PC-3 (cell line): ENCODE measurements around the gene DLG1. TPM values are rescaled to one million over a fixed set of nuclear protein-coding genes. Genes with fewer than 3 reads are reported as not detected.

Experiments
- ATAC-seq: fragments of 200-7000 bp; cut with Tn5 transposase; 2 replicates; pipeline ENCODE4 v1.9.1; 2020; ENCODE audit warnings: mild to moderate bottlenecking, moderate library complexity
- BruUV-seq: library from RNA; stranded (reverse); fragments of 400-500 nt; replicated peaks from 2 replicates; lab custom pipeline; 2021; lab: Mats Ljungman, UMichigan
- CTCF ChIA-PET: fragments of 300-600 bp; sonication (Branson Sonifier 250); formaldehyde crosslinking; loops from one replicate; lab custom pipeline; 2022; ENCODE audit warnings: antibody characterized with exemption; lab: Charles Lee
- POLR2A ChIA-PET: fragments of 300-600 bp; sonication (Branson Sonifier 250); formaldehyde crosslinking; loops from one replicate; lab custom pipeline; 2022; ENCODE audit warnings: antibody characterized with exemption; ENCODE audit not compliant: unreplicated experiment; lab: Charles Lee
- DNase-seq: peaks from one replicate; pipeline ENCODE4 v3.0.0-alpha.2; 2015
- H2AFZ ChIP-seq: fragments of 300-600 bp; sonication (generic); 2 replicates; pipeline ENCODE4 v1.6.0; 2016; ENCODE audit warnings: antibody characterized with exemption, low read length
- H3F3A ChIP-seq: fragments of 300-600 bp; sonication (generic); one replicate; pipeline ENCODE4 v1.6.0; 2017; ENCODE audit warnings: antibody characterized with exemption, low read length, control low read depth, mild to moderate bottlenecking; ENCODE audit not compliant: unreplicated experiment
- H3K27ac ChIP-seq: fragments of 300-600 bp; sonication (generic); 2 replicates; pipeline ENCODE4 v1.5.1; 2016; ENCODE audit warnings: mild to moderate bottlenecking, low read length
- H3K27me3 ChIP-seq: fragments of 300-600 bp; sonication (generic); 2 replicates; pipeline ENCODE4 v1.6.1; 2016; ENCODE audit warnings: low read length, mixed read lengths
- H3K36me3 ChIP-seq: fragments of 300-600 bp; sonication (generic); 2 replicates; pipeline ENCODE4 v1.6.1; 2016; ENCODE audit warnings: low read depth, mixed run types, low read length, mixed read lengths
- H3K4me1 ChIP-seq: fragments of 300-600 bp; sonication (generic); 2 replicates; pipeline ENCODE4 v1.5.1; 2016; ENCODE audit warnings: low read length; ENCODE audit not compliant: insufficient read depth
- H3K4me2 ChIP-seq: fragments of 300-600 bp; sonication (generic); 2 replicates; pipeline ENCODE4 v1.6.0; 2016; ENCODE audit warnings: low read length
- H3K4me3 ChIP-seq: fragments of 300-600 bp; sonication (generic); 2 replicates; pipeline ENCODE4 v1.5.1; 2016; ENCODE audit warnings: mild to moderate bottlenecking, low read length, mixed read lengths
- H3K79me2 ChIP-seq: fragments of 300-600 bp; sonication (generic); 2 replicates; pipeline ENCODE4 v1.6.1; 2017; ENCODE audit warnings: low read length, mixed read lengths
- H3K9ac ChIP-seq: fragments of 300-600 bp; sonication (generic); 2 replicates; pipeline ENCODE4 v1.6.0; 2016; ENCODE audit warnings: mild to moderate bottlenecking, low read length
- H3K9me2 ChIP-seq: fragments of 300-600 bp; sonication (generic); replicated peaks from 2 replicates; pipeline ENCODE4 v1.6.1; 2016; ENCODE audit warnings: mixed run types, low read length, mixed read lengths
- H3K9me3 ChIP-seq: fragments of 300-600 bp; sonication (generic); 2 replicates; pipeline ENCODE4 v1.6.1; 2016; ENCODE audit warnings: low read length, mixed read lengths
- H4K20me1 ChIP-seq: fragments of 300-600 bp; sonication (generic); 2 replicates; pipeline ENCODE4 v1.6.1; 2016; ENCODE audit warnings: low read length, mixed read lengths
- CTCF ChIP-seq: fragments of 300-600 bp; sonication (generic); conservative IDR thresholded peaks from 2 replicates; pipeline ENCODE4 v1.5.1; 2017; ENCODE audit warnings: antibody characterized with exemption, low read depth, mild to moderate bottlenecking, low read length
- EZH2 ChIP-seq: fragments of 300-600 bp; sonication (generic); IDR thresholded peaks from one replicate; pipeline ENCODE4 v1.6.1; 2017; ENCODE audit warnings: antibody characterized with exemption, mild to moderate bottlenecking, low read length; ENCODE audit not compliant: unreplicated experiment
- EZH2phosphoT487 ChIP-seq: fragments of 300-600 bp; sonication (generic); IDR thresholded peaks from 2 replicates; pipeline ENCODE4 v1.6.1; 2018; ENCODE audit warnings: mild to moderate bottlenecking, antibody characterized with exemption, low read length, borderline replicate concordance
- intact Hi-C: fragments of 100-400 bp; cut with micrococcal nuclease; formaldehyde crosslinking; loops from 2 replicates; pipeline ENCODE4 v1.9.0; 2023
- total RNA-seq: library from RNA; depleted of rRNA; stranded (reverse); fragments of >200 nt; gene quantifications from 2 replicates; pipeline ENCODE4 v1.2.3, GENCODE V29; 2014

DLG1 gene
- total RNA-seq, 1 experiment from 2014 or later, result 60.8 TPM

- CTCF ChIA-PET, result interaction anchor here (0.6 kb wide), 1 partner anchor 232 kb away, joined by 3 read pairs; no protein-coding TSS in a partner anchor
- TF ChIP-seq EZH2, result no peak
- peak; percentile 94 for TF ChIP-seq CTCF
- TF ChIP-seq EZH2phosphoT487, result no peak
Observed at GRCh38 chr3:197186887-197187588, 111.4 kb downstream of the DLG1 start.

GRCh38 chr3:197183582-197183981 lies 114.8 kb downstream of the DLG1 start:
- peaks cover 40% of the 10 kb centered on the region for H3K79me2 ChIP-seq
- ChIA-PET POLR2A (no interaction called here), CTCF (no interaction called here)
- intact Hi-C loops, result loop anchor here (10.0 kb wide), 1 partner anchor 119 kb away; no protein-coding TSS in a partner anchor
- no peak overlapping the region for H3K4me2 ChIP-seq
- DNase-seq, result no peak
- no peaks in the 10 kb centered on the region for H3K27me3 ChIP-seq
- no peak overlapping the region for H3K9ac ChIP-seq
- no peak overlapping the region for H2AFZ ChIP-seq
- no TSS peak for BruUV-seq
- no peak overlapping the region for H3K4me3 ChIP-seq
- H3K36me3 ChIP-seq, result no peaks in the 10 kb centered on the region; the same call in none of the 2 replicates
- H3K4me1 ChIP-seq, result no peaks in the 10 kb centered on the region
- H4K20me1 ChIP-seq, result no peaks in the 10 kb centered on the region
- no peaks in the 10 kb centered on the region for H3K9me2 ChIP-seq
- no peaks in the 10 kb centered on the region for H3K9me3 ChIP-seq
- no peak for ATAC-seq
- H3K27ac ChIP-seq, result no peak overlapping the region
- H3F3A ChIP-seq, result no peaks in the 10 kb centered on the region
- TF ChIP-seq EZH2phosphoT487, result no peak
- no peak for TF ChIP-seq CTCF
- TF ChIP-seq EZH2, result no peak

More at GRCh38 chr3:197186887-197187588, 111.4 kb downstream of the DLG1 start:
- H3K9ac ChIP-seq, result no peak overlapping the region
- no peak overlapping the region for H3K4me2 ChIP-seq
- POLR2A ChIA-PET, result interaction anchor here (0.6 kb wide), 2 partner anchors 68 to 684 kb away, joined by 3 read pairs; no protein-coding TSS in a partner anchor
- BruUV-seq, result no TSS peak
- H4K20me1 ChIP-seq, result 0 out of 2 replicates have a peak, but pooled peaks cover 4% of the 10 kb centered on the region
- peaks cover 14% of the 10 kb centered on the region for H3K4me1 ChIP-seq
- peaks cover 4% of the 10 kb centered on the region for H3K36me3 ChIP-seq
- no peak overlapping the region for H3K27ac ChIP-seq
- no peaks in the 10 kb centered on the region for H3K9me2 ChIP-seq
- no peaks in the 10 kb centered on the region for H3F3A ChIP-seq
- H3K9me3 ChIP-seq, result no peaks in the 10 kb centered on the region
- H3K27me3 ChIP-seq, result no peaks in the 10 kb centered on the region
- H3K4me3 ChIP-seq, result no peak overlapping the region
- peak; percentile 77 for DNase-seq
- H3K79me2 ChIP-seq, result peaks cover 52% of the 10 kb centered on the region
- intact Hi-C loops, result loop anchor here (1.0 to 10.0 kb wide), 2 partner anchors 122 to 184 kb away; no protein-coding TSS in a partner anchor
- H2AFZ ChIP-seq, result no peak overlapping the region
- ATAC-seq, result peak; percentile 91

GRCh38 chr3:197181741-197182140 lies 116.7 kb downstream of the DLG1 start:
- TF ChIP-seq EZH2 (no peak), CTCF (no peak), EZH2phosphoT487 (no peak)
- intact Hi-C loops, result loop anchor here (10.0 kb wide), 1 partner anchor 117 kb away; no protein-coding TSS in a partner anchor
- Histone ChIP-seq H3K36me3 (peaks cover 7% of the 10 kb centered on the region), H3K4me3 (no peak overlapping the region), H3K9me3 (no peaks in the 10 kb centered on the region), H3K4me1 (no peaks in the 10 kb centered on the region), H2AFZ (no peak overlapping the region), H3K9me2 (no peaks in the 10 kb centered on the region), H3K79me2 (peaks cover 43% of the 10 kb centered on the region), H3K27ac (no peak overlapping the region), H3K4me2 (no peak overlapping the region), H3F3A (no peaks in the 10 kb centered on the region), H3K27me3 (no peaks in the 10 kb centered on the region), H4K20me1 (no peaks in the 10 kb centered on the region), H3K9ac (no peak overlapping the region)
- BruUV-seq, result no TSS peak
- ATAC-seq (no peak), DNase-seq (no peak)
- CTCF ChIA-PET, result no interaction called here
- POLR2A ChIA-PET, result no interaction called here
